ENCODE results near the gene AP3M1.

AP3M1 gene

DNA sequence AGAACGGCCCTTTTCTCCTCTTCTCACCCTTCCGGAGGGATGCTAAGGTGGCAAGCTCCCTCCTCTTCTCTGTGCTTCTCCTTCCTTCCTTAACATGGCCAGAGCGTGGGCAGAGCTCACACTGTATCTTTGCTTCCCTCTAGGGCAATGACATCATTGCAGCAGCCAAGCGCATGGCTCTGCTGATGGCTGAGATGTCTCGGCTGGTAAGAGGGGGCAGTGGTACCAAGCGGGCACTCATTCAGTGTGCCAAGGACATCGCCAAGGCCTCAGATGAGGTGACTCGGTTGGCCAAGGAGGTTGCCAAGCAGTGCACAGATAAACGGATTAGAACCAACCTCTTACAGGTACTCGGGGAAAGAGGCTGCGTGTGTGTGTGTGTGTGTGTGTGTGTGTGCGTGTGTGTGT is 36.6 kb downstream of the AP3M1 start:
- DNase-seq (ENCODE audit: low spot score), result no peak

DNA sequence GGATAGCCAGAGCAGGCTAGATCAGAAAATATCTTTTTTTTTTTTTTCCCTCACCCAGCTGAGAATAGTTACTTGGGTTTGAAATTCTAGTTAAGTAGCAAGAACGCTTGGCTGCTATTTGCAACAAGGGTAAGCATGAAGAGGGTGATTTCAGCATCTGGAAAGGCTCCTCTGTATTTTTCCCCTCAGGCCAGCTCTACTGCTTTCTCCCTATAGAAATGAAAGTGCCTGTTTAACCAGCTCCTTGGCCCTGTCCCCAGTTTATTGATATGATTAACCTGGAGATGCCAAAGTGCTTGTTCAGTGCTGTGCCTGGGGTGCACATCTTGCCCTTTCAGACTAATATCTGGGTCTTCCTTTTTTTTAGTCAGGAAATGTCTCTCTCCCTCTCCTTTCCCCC is 37.1 kb downstream of the AP3M1 start:
- no peak for DNase-seq (ENCODE audit: low spot score)

DNA sequence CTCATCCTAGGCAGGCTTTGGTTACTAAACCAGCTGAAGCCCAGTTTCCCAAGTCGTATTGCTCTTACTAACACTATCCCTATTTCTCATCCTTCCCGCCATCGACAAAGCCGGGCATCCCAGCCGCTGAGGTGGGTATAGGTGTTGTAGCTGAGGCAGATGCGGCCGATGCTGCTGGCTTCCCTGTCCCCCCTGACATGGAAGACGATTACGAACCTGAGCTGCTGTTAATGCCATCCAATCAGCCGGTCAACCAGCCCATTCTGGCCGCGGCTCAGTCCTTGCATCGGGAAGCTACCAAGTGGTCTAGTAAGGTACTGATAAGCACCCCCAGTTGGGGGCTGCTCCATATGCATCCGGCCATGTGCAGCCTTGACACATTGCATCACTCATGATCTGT is 38.8 kb downstream of the AP3M1 start:
- no peak for DNase-seq (ENCODE audit: low spot score)

GRCh38 chr10:74110120-74110519 is 40.5 kb downstream of the AP3M1 start:
- DNase-seq (ENCODE audit: low spot score), result no peak

- DNase-seq (ENCODE audit: low spot score), result no peak
Observed at GRCh38 chr10:74109452-74109851, 41.2 kb downstream of the AP3M1 start.

GRCh38 chr10:74107391-74107790 is 43.2 kb downstream of the AP3M1 start:
- no peak for DNase-seq (ENCODE audit: low spot score)

GRCh38 chr10:74104996-74105395 is 45.6 kb downstream of the AP3M1 start:
- DNase-seq (ENCODE audit: low spot score), result no peak

DNA sequence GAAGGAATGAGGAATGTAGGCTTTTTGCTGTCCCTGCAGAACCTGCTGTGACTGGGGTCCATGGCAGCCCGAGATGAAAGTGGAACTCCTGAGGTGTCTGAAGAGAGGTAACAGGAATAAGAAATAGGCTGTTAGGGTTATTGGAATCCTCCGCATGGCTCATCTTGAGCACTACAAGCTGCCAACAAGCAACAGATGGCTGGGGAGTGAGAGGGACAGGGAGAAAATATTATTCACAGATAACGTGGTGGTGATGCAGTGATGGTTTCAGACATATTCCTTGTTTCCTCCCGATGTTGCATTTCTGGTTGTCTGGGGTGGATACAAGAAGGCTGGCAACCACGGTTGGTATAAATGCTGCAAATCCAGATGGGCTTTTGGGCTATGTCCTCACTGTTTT is 46.1 kb downstream of the AP3M1 start:
- no peak for DNase-seq (ENCODE audit: low spot score)

DNA sequence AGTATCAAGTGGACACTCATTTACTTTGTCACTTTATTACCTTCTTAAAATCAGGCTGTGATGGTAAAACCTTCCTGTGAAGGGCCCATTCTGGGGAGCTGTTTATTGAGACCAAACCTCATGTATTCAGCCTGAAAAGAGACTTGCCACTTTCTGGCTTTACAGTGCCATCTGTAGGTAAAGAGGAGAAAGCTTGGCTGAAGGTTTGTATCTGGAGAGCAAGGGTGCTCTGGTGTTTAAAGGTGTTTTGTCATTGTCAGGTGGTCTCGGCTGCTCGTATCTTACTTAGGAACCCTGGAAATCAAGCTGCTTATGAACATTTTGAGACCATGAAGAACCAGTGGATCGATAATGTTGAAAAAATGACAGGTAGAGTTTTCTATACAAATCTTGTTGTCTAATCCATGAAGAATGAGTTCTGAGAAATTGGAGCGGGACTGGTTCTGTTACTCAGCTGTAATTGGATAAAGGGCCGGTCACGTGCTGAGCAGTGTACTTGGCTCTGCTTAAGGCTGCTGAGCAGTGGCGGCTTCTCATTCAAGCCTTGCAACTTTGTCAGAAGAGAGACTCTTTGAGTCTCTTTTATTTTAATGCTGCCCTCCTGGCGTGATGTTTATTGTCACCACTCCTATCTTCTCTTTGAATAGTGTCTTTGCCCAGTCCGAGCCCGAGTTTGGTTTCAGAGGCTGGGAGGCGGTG is 46.9 kb downstream of the AP3M1 start:
- DNase-seq (ENCODE audit: low spot score), result peak; percentile 38

GRCh38 chr10:74099836-74100235 is 50.8 kb downstream of the AP3M1 start:
- DNase-seq (ENCODE audit: low spot score), result no peak

DNA sequence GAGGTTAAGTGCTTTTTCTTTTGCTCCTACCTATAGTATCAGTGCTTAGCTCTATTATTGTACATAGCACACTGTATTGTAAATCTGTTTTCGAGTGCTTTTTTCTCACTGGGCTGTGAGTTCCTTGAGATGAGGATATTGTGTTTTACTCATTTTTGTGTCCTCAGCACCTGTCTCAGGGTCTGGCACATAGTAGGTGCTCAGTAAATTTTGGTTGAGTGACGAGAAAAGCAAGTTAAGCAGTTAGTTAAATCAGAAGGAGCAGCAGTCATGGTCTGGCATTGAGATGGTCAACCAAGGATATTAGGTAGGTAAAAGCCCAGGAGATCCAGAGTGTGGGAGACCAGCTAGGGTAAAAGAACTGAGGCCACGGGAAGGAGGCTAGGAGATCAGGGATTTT is 51.2 kb downstream of the AP3M1 start:
- no peak for DNase-seq (ENCODE audit: low spot score)

- no peak for DNase-seq (ENCODE audit: low spot score)
Observed at GRCh38 chr10:74097776-74098175, 52.9 kb downstream of the AP3M1 start.

GRCh38 chr10:74096777-74097176 is 53.9 kb downstream of the AP3M1 start:
- no peak for DNase-seq (ENCODE audit: low spot score)

DNA sequence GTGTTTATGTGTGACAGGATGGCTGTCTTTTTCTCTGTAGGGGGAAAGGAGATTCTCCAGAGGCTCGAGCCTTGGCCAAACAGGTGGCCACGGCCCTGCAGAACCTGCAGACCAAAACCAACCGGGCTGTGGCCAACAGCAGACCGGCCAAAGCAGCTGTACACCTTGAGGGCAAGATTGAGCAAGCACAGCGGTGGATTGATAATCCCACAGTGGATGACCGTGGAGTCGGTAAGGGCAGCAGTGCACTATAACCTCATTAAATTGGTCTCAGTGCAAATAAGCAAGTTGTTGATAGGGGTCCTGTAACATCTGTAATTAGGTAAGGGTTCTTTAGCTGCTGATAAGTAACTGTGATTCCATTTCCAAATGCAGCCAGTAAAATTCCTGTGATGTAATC is 56.4 kb downstream of the AP3M1 start:
- no peak for DNase-seq (ENCODE audit: low spot score)

GRCh38 chr10:74093530-74094164 is 57.0 kb downstream of the AP3M1 start:
- DNase-seq (ENCODE audit: low spot score), result no peak

DNA sequence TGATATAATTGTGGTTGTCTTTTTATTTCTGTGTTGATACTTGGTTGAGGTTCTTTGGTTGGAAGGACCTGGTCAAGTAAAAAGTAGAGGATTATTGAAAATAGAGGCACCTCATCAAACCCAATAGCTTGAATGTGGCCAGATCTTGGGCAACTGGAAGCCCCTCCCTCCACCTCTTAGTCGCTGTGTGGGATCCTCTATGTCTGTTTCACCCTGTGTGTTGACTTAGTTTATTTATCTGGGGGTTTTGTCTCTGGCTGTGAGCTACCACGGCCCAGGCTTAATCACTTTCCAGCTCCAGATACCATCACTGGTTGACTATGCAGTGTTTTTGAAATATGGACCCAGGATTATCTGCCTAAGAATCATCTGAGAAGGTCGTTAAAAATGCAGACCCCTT is 58.3 kb downstream of the AP3M1 start:
- DNase-seq (ENCODE audit: low spot score), result no peak

GRCh38 chr10:74088722-74089121 is 61.9 kb downstream of the AP3M1 start:
- no peak for DNase-seq (ENCODE audit: low spot score)

DNA sequence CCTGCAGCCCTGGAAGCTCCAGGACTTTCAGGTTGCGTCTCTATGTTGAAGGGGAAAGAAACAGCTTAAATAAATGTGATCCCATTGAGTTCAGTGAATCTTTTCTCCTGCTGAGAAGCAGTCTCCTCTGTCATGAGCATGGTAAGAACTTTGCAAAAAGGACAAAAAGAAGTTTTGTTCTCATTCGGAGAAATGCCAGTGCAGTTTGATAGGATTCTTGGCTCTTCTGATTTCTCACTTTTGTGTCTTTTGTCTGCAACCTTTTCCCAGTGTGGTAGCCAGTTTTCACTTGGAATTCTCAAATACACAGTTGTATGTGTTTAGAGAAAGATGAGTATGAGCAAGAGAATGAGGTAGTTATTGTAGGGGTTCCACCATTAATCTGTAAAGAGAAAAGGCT is 64.3 kb downstream of the AP3M1 start:
- DNase-seq (ENCODE audit: low spot score), result no peak

- DNase-seq (ENCODE audit: low spot score), result peak; percentile 69
Observed at GRCh38 chr10:74084955-74085354, 65.7 kb downstream of the AP3M1 start.

DNA sequence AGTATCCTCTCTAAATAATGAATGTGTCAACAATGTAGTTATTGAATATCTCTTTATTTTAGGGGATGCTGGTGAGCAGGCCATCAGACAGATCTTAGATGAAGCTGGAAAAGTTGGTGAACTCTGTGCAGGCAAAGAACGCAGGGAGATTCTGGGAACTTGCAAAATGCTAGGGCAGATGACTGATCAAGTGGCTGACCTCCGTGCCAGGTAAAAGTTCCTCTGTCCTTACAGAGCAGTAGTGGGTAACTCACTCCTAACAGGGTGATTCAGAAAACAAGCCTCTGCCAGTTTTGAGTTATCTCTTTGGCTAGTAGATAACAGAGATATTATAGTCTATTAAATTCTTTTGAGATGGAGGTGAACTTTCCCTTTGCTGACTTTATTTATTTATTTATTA is 67.3 kb downstream of the AP3M1 start:
- no peak for DNase-seq (ENCODE audit: low spot score)

- no peak for DNase-seq (ENCODE audit: low spot score)
Observed at GRCh38 chr10:74081941-74082718, 68.5 kb downstream of the AP3M1 start.

DNA sequence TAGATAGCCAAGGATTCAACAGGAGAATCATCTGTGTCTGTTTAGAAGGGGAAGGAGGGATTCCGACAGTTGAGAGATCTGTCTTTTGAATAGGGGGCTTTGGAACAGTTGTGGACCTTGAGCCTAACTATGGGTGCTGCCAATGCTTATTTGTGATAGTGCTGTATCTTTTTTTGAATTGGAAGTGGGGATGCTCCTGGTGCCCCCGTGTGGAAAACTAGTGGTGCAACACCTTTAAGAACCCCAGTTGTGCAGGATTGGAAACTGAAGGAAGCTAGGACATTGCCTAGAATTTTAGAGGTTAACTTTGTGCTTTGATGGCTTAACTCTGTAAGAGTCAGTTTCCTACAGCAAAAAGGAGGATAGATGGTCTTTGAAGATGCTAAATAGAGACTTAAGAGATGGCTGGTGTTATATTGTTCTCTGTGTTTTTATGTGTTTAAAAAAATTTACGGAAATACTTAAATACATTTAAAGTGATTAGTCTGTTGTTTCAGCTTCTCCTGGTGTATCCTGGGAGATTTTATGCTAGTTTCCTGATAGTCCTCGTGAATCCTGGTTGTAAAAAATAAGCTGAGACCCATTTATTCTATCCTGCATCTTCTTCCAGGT is 69.3 kb downstream of the AP3M1 start:
- DNase-seq (ENCODE audit: low spot score), result peak; percentile 52
